Left lung (tissue), 10 donors: ENCODE results near the gene NMRK2. TPM values are rescaled to one million over a fixed set of nuclear protein-coding genes. Genes with fewer than 3 reads are reported as not detected.

Source experiments
- ATAC-seq: fragments of 200-7000 bp; cut with Tn5 transposase; one replicate; pipeline ENCODE4 v1.9.1; 2020; ENCODE audit warnings: moderate library complexity
- DNase-seq, 4 donors: peaks; one replicate each; pipeline ENCODE4 v3.0.0-alpha.2; 2013 to 2020
- H3K27ac ChIP-seq, 2 donors: fragments of 200-600 bp; sonication (generic) in 1 of 2; one replicate each; pipeline versions ENCODE4 v1.5.0 to v1.8.0; 2020 to 2021
- H3K27me3 ChIP-seq, 2 donors: fragments of 200-600 bp; sonication (generic) in 1 of 2; one replicate each; pipeline versions ENCODE4 v1.5.0 to v1.8.0; 2020 to 2021
- H3K36me3 ChIP-seq, 2 donors: fragments of 200-600 bp; sonication (generic) in 1 of 2; one replicate each; pipeline versions ENCODE4 v1.5.0 to v1.8.0; 2020 to 2021
- H3K4me1 ChIP-seq, 2 donors: fragments of 200-600 bp; one replicate each; pipeline ENCODE4 v1.8.0; 2021
- H3K4me3 ChIP-seq, 2 donors: fragments of 200-600 bp; sonication (generic) in 1 of 2; one replicate each; pipeline versions ENCODE4 v1.5.0 to v1.8.0; 2020 to 2021; ENCODE audit warnings: mild to moderate bottlenecking in 1 of 2
- H3K9me3 ChIP-seq, 2 donors: fragments of 200-600 bp; sonication (generic) in 1 of 2; one replicate each; pipeline versions ENCODE4 v1.5.0 to v1.8.0; 2020 to 2021
- CTCF ChIP-seq, 2 donors: fragments of 200-600 bp; sonication (generic) in 1 of 2; IDR thresholded peaks; one replicate each; pipeline versions ENCODE4 v1.5.0 to v1.8.0; 2021; ENCODE audit warnings: antibody characterized with exemption in 2 of 2
- intact Hi-C, 2 donors: fragments of 100-400 bp; cut with DNase I; formaldehyde crosslinking; loops; one replicate each; pipeline versions ENCODE4 v1.11.2 to v1.14.2; 2022
- microRNA-seq, 2 donors: library from miRNA; unstranded; fragments of <30 nt; microRNA quantifications; one replicate each; pipeline ENCODE4, GENCODE V29; 2019
- polyA plus RNA-seq, 6 donors: library from polyadenylated mRNA; unstranded; fragments of 120-200 nt; gene quantifications; one replicate each; pipeline ENCODE4 v1.2.1, GENCODE V29; 2013; ENCODE audit not compliant: insufficient read length in 6 of 6
- total RNA-seq, 2 donors: library from RNA; stranded (reverse); fragmentation: NEBNext Ultra II Directional; extraction: Animal tissue kit (Norgen Biotek cat#: 25700); gene quantifications; one replicate each; pipeline ENCODE4 v1.2.1, GENCODE V29; 2021
- donor health status: DM: no; HTN: yes; CAD: no.
- donor health status: DM: no; HTN: no; CAD: no.

Gene NMRK2
- total and polyA plus RNA-seq, 8 donors: 0.32 to 0.50 TPM; not detected in 6

- no peak overlapping the region for H3K4me3 ChIP-seq
- H3K9me3 ChIP-seq: no peaks in the 10 kb centered on the region
- peaks cover 14 to 26% of the 10 kb centered on the region in 2 donors for H3K4me1 ChIP-seq
- H3K36me3 ChIP-seq: no peaks in the 10 kb centered on the region
- no peak for TF ChIP-seq CTCF (IDR thresholded peaks at IDR 0.05)
- no peak overlapping the region for H3K27ac ChIP-seq
- DNase-seq: no peak
- ATAC-seq: no peak
- intact Hi-C loops: no loop called here
- H3K27me3 ChIP-seq: no peaks in the 10 kb centered on the region
Measured at GRCh38 chr19:3990815-3991117, 57.9 kb downstream of the NMRK2 start.

Small RNA genes within 50 kb of the gene (microRNA-seq; reads per million reads assigned to microRNA genes)
- 0 reads per million in 2 donors for gene MIR637

Other genes with a start within 250 kb of the NMRK2 start
- gene PIP5K1C, start 232.6 kb upstream of the NMRK2 start, total RNA-seq: 10 to 100 TPM; 38.7 to 42.2 TPM
- gene PIP5K1C, start 232.6 kb upstream of the NMRK2 start, polyA plus RNA-seq: 10 to 100 TPM; 20.2 to 31.0 (median 25.5) TPM
- gene TJP3, start 224.7 kb upstream of the NMRK2 start, total RNA-seq: 10 to 100 TPM; 33.8 to 36.2 TPM
- gene TJP3, start 224.7 kb upstream of the NMRK2 start, polyA plus RNA-seq: 10 to 100 TPM; 11.2 to 17.9 (median 15.1) TPM
- gene APBA3, start 171.4 kb upstream of the NMRK2 start, total RNA-seq: 10 to 100 TPM; 22.1 to 24.7 TPM
- 10 to 100 TPM; 15.5 to 21.9 (median 18.6) TPM for gene APBA3, start 171.4 kb upstream of the NMRK2 start, polyA plus RNA-seq
- 10 to 100 TPM; 52.4 to 59.1 TPM for gene MRPL54, start 170.4 kb upstream of the NMRK2 start, total RNA-seq
- gene MRPL54, start 170.4 kb upstream of the NMRK2 start, polyA plus RNA-seq: 10 to 100 TPM; 24.4 to 33.6 (median 29.7) TPM
- not detected for gene RAX2, start 160.8 kb upstream of the NMRK2 start, total RNA-seq
- gene RAX2, start 160.8 kb upstream of the NMRK2 start, polyA plus RNA-seq: under 1 TPM in 1 of 6 donors, not detected in 5; 0.08 TPM
- gene MATK, start 146.7 kb upstream of the NMRK2 start, total RNA-seq: 1 to 10 TPM; 6.6 to 9.1 TPM
- 1 to 10 TPM; 1.1 to 2.9 (median 1.6) TPM for gene MATK, start 146.7 kb upstream of the NMRK2 start, polyA plus RNA-seq
- under 1 TPM; 0.26 to 0.52 TPM for gene ZFR2, start 64.0 kb upstream of the NMRK2 start, total RNA-seq
- under 1 TPM; 0.18 to 0.99 (median 0.54) TPM for gene ZFR2, start 64.0 kb upstream of the NMRK2 start, polyA plus RNA-seq
- gene ATCAY, start 52.4 kb upstream of the NMRK2 start, total RNA-seq: not detected
- under 1 TPM; 0.14 to 0.34 (median 0.16) TPM for gene ATCAY, start 52.4 kb upstream of the NMRK2 start, polyA plus RNA-seq
- gene DAPK3, start 38.0 kb downstream of the NMRK2 start, total RNA-seq: 10 to 100 TPM; 62.1 to 70.7 TPM
- 10 to 100 TPM; 35.6 to 48.4 (median 42.2) TPM for gene DAPK3, start 38.0 kb downstream of the NMRK2 start, polyA plus RNA-seq
- 1,000 to 10,000 TPM; 1,865 to 2,064 TPM for gene EEF2, start 52.4 kb downstream of the NMRK2 start, total RNA-seq
- gene EEF2, start 52.4 kb downstream of the NMRK2 start, polyA plus RNA-seq: 1,000 to 10,000 TPM; 1,467 to 1,883 (median 1,686) TPM
- 10 to 100 TPM; 24.3 to 26.9 TPM for gene PIAS4, start 74.7 kb downstream of the NMRK2 start, total RNA-seq
- 10 to 100 TPM; 20.9 to 29.9 (median 23.0) TPM for gene PIAS4, start 74.7 kb downstream of the NMRK2 start, polyA plus RNA-seq
- gene ZBTB7A, start 133.8 kb downstream of the NMRK2 start, total RNA-seq: 10 to 100 TPM; 38.8 to 49.5 TPM
- gene ZBTB7A, start 133.8 kb downstream of the NMRK2 start, polyA plus RNA-seq: 10 to 100 TPM in 3 of 6 donors, 1 to 10 TPM in 3; 7.1 to 14.3 (median 10.5) TPM
- 100 to 1,000 TPM; 129 to 143 TPM for gene MAP2K2, start 191.1 kb downstream of the NMRK2 start, total RNA-seq
- gene MAP2K2, start 191.1 kb downstream of the NMRK2 start, polyA plus RNA-seq: 100 to 1,000 TPM in 5 of 6 donors, 10 to 100 TPM in 1; 97.2 to 121 (median 111) TPM
- gene CREB3L3, start 220.6 kb downstream of the NMRK2 start, total RNA-seq: not detected
- not detected for gene CREB3L3, start 220.6 kb downstream of the NMRK2 start, polyA plus RNA-seq
- 10 to 100 TPM; 20.8 to 21.9 TPM for gene SIRT6, start 249.5 kb downstream of the NMRK2 start, total RNA-seq
- gene SIRT6, start 249.5 kb downstream of the NMRK2 start, polyA plus RNA-seq: 10 to 100 TPM; 17.8 to 24.7 (median 19.0) TPM
- gene ANKRD24, start 249.6 kb downstream of the NMRK2 start, total RNA-seq: 1 to 10 TPM in 1 of 2 donors, under 1 TPM in 1; 0.58 to 2.1 TPM
- 1 to 10 TPM in 5 of 6 donors, under 1 TPM in 1; 0.86 to 2.3 (median 1.3) TPM for gene ANKRD24, start 249.6 kb downstream of the NMRK2 start, polyA plus RNA-seq